CD4-positive, CD25-positive, alpha-beta regulatory T cell (primary cell): ENCODE measurements around the gene ZNF667. TPM values are rescaled to one million over a fixed set of nuclear protein-coding genes. Genes with fewer than 3 reads are reported as not detected.

Source experiments
- ATAC-seq, 2 donors: fragments of 150-1000 bp; cut with Tn5 transposase; one replicate each; pipeline ENCODE4 v1.10.0; 2021; ENCODE audit warnings: low read depth in 2 of 2, moderate number of reproducible peaks in 2 of 2, moderate library complexity in 1 of 2
- DNase-seq, 3 donors: peaks; one replicate each; pipeline versions ENCODE4 v3.0.0 to v3.0.0-alpha.2; 2012 to 2022; ENCODE audit warnings: mixed read lengths in 1 of 3
- H3K27ac ChIP-seq: one replicate; pipeline ENCODE4 v1.7.0; 2013; ENCODE audit warnings: mild to moderate bottlenecking, low read length; ENCODE audit not compliant: insufficient read depth, poor library complexity, severe bottlenecking
- H3K27me3 ChIP-seq: one replicate; pipeline ENCODE4 v1.7.0; 2013; ENCODE audit warnings: low read length; ENCODE audit not compliant: control insufficient read depth, insufficient read depth
- H3K36me3 ChIP-seq: one replicate; pipeline ENCODE4 v1.7.0; 2013; ENCODE audit warnings: mild to moderate bottlenecking, low read length, moderate library complexity; ENCODE audit not compliant: control insufficient read depth, insufficient read depth
- H3K4me1 ChIP-seq: 2 replicates; pipeline ENCODE4 v1.7.0; 2013; ENCODE audit warnings: mild to moderate bottlenecking, low read length; ENCODE audit not compliant: insufficient read depth, control insufficient read depth, poor library complexity, severe bottlenecking
- H3K4me3 ChIP-seq: one replicate; pipeline ENCODE4 v1.7.0; 2013; ENCODE audit warnings: low read depth, mild to moderate bottlenecking, low read length, moderate library complexity
- H3K9me3 ChIP-seq, 2 experiments: 1 replicate in 1 of 2; 2 replicates in 1 of 2; pipeline ENCODE4 v1.7.0; 2013; ENCODE audit warnings: low read length in 2 of 2, mild to moderate bottlenecking in 1 of 2, moderate library complexity in 1 of 2; ENCODE audit not compliant: control insufficient read depth in 2 of 2
- H3K27ac Mint-ChIP-seq, 3 donors: one replicate each; pipeline ENCODE4 v1.8.0; 2020 to 2022; ENCODE audit warnings: mild to moderate bottlenecking in 3 of 3, mixed read lengths in 3 of 3, moderate library complexity in 2 of 3
- H3K27me3 Mint-ChIP-seq: one replicate; pipeline ENCODE4 v1.8.0; 2022; ENCODE audit warnings: mild to moderate bottlenecking, mixed read lengths
- H3K36me3 Mint-ChIP-seq: one replicate; pipeline ENCODE4 v1.8.0; 2020; ENCODE audit warnings: mixed read lengths
- H3K4me1 Mint-ChIP-seq, 4 donors: one replicate each; pipeline ENCODE4 v1.8.0; 2020 to 2022; ENCODE audit warnings: mixed read lengths in 4 of 4, mild to moderate bottlenecking in 1 of 4
- H3K4me3 Mint-ChIP-seq, 4 donors: one replicate each; pipeline ENCODE4 v1.8.0; 2020 to 2022; ENCODE audit warnings: mild to moderate bottlenecking in 4 of 4, mixed read lengths in 4 of 4, moderate library complexity in 3 of 4
- H3K9me3 Mint-ChIP-seq, 7 donors: one replicate each; pipeline ENCODE4 v1.8.0; 2020 to 2022; ENCODE audit warnings: mixed read lengths in 7 of 7, mild to moderate bottlenecking in 3 of 7, moderate library complexity in 2 of 7
- polyA plus RNA-seq, 4 donors: library from polyadenylated mRNA; unstranded; fragments of 300-500 nt; fragmentation: Illumina TruSeq; gene quantifications; one replicate each; pipeline ENCODE4 v1.2.3, GENCODE V29; 2021
- total RNA-seq: library from RNA; stranded (reverse); gene quantifications from one replicate; pipeline ENCODE4 v1.2.3, GENCODE V29; 2022

The ZNF667 gene
- total and polyA plus RNA-seq, 5 donors from 2014 or later = 0.14 to 2.5 (median 0.86) TPM

DNA sequence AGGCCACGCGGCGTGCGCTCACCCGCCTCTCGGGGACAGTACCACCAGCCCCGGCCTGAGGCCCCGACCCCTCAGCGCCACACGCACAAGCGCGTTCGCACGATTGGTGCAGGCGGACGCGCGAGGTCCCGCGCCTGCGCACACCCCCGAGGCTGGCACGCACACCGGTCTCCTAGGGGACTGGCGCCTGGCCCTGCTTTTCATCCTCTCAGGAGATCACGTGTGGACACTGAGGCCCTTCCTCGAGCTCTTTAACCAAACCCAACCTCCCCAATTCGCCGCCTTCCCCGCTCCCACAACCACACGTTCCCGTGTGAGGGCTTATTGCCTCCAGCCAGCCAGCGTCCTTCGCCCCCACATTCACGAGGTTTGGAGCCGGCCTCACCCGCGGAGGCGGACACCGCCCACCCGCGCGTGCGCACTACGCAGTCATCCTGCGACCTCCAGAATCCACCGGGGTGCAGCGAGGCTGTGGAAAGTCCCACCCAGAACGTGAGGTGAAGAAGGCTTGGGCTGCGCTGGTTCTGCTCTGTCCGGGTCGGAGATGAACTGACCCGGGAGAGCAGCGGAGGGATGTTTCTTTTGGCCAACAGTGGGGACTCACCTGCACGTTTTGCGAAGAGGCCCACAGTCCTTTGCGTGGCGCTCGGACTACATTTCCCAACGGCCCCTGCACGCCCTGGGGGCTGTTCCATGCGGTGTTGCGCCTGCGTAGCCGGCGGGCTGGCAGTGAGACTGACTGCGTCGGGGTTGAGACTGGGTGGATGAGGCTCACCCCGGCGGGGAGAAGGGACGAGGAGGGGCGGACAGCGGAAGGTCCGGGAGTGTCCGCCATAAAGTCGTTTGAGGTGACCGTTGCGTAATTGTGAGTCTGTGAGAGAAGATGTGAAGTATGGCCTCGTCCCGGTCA is 539 bp upstream of the ZNF667 start:
- Histone ChIP-seq H3K27ac (peak overlapping the region; percentile 64), H3K9me3 (peaks cover 41 to 72% of the 10 kb centered on the region in 2 experiments), H3K4me3 (no peak overlapping the region), H3K27me3 (no peaks in the 10 kb centered on the region), H3K4me1 (peaks cover 3% of the 10 kb centered on the region), H3K36me3 (no peaks in the 10 kb centered on the region)
- ATAC-seq = peak; percentile 71 to 75
- Mint-ChIP-seq H3K36me3 (peaks cover 12% of the 10 kb centered on the region), H3K9me3 (peaks cover 4 to 68% (median 26%) of the 10 kb centered on the region in 7 donors), H3K4me3 (peak overlapping the region in 3 of 4 donors; percentile 67 to 89 (median 89)), H3K27ac (peak overlapping the region in 2 of 3 donors; percentile 60 to 92), H3K27me3 (peaks cover 5% of the 10 kb centered on the region), H3K4me1 (peaks cover 4 to 20% (median 5%) of the 10 kb centered on the region in 4 donors)
- peak; percentile 19 to 64 (median 39) for DNase-seq

DNA sequence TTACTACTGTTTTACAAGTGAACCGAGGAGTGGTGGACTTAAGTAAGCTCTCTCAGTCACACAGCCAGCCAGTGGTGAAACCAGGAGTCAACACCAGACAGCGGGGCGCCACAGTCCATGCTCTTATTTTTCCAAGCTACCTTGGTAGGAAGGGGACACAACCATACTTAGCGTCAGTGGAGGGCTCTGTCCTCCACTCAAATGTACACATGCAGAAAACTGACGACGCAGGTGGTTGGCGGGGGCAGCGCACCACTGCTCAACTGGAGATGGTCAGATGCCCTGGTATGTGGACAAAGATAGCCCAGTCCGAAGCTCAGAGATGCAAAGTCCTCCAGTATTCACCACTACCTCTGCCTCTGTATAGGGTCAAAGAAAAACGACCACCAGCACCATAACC is 1.1 kb downstream of the ZNF667 start:
- H3K27ac ChIP-seq = no peak overlapping the region
- H3K4me3 Mint-ChIP-seq = no peak overlapping the region
- H3K27ac Mint-ChIP-seq = no peak overlapping the region
- H3K36me3 Mint-ChIP-seq = peaks cover 12% of the 10 kb centered on the region
- no peak for ATAC-seq
- DNase-seq = no peak
- no peaks in the 10 kb centered on the region for H3K36me3 ChIP-seq
- H3K9me3 ChIP-seq = peaks cover 32 to 78% of the 10 kb centered on the region in 2 experiments
- H3K9me3 Mint-ChIP-seq = peaks cover 5 to 73% (median 31%) of the 10 kb centered on the region in 7 donors
- H3K4me1 Mint-ChIP-seq = peaks cover 4 to 20% (median 5%) of the 10 kb centered on the region in 4 donors
- H3K27me3 ChIP-seq = no peaks in the 10 kb centered on the region
- no peak overlapping the region for H3K4me3 ChIP-seq
- H3K4me1 ChIP-seq = peaks cover 3% of the 10 kb centered on the region
- peaks cover 5% of the 10 kb centered on the region for H3K27me3 Mint-ChIP-seq

DNA sequence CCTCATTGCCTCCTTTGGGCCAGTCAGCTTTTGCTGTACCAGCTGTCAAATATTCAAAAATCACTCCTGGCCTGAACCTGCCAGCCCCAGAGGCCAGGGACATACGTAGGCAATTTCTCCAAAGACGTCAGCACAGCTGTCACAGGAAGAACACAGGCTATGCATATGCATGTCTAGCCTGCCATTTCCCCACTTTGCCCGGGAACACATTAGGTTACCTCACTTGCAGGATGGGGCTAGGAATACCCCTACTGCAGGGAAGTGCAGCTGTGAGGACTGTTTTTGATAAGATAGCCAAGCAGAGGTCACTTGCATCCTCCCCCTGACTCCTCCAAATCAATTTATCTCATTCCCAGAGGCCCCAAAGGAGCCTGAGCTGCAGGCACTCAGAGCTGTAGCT is 2.8 kb downstream of the ZNF667 start:
- H3K36me3 Mint-ChIP-seq = peaks cover 12% of the 10 kb centered on the region
- peaks cover 6 to 72% (median 25%) of the 10 kb centered on the region in 7 donors for H3K9me3 Mint-ChIP-seq
- H3K27me3 Mint-ChIP-seq = peaks cover 5% of the 10 kb centered on the region
- H3K4me1 Mint-ChIP-seq = peaks cover 4 to 20% (median 5%) of the 10 kb centered on the region in 4 donors
- no peak overlapping the region for H3K27ac Mint-ChIP-seq
- Histone ChIP-seq H3K9me3 (peaks cover 27 to 81% of the 10 kb centered on the region in 2 experiments), H3K4me1 (peaks cover 3% of the 10 kb centered on the region), H3K4me3 (no peak overlapping the region), H3K27me3 (no peaks in the 10 kb centered on the region), H3K27ac (no peak overlapping the region), H3K36me3 (no peaks in the 10 kb centered on the region)
- no peak overlapping the region for H3K4me3 Mint-ChIP-seq
- no peak for ATAC-seq
- no peak for DNase-seq

DNA sequence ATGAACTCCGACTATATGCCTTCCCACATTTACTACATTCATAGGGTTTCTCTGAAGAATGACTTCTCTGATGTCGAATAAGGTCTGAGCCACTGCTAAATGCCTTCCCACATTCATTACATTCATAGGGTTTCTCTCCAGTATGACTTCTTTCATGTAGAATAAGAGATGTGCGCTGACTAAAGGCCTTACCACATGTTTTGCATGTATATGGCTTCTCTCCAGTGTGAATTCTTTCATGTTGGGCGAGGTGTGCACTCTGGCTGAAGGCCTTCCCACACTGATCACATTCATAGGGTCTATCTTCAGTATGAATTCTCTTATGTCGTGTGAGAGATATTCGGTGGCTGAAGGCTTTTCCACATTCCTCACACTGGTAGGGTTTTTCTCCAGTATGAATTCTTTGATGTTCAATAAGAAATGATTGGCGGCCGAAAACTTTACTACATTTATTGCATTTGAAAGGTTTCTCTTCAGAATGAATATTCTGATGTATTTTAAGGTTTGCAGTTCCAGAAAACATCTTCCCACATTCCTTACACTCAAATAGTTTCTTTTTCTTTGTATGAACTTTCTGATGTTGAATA is 35.8 kb downstream of the ZNF667 start:
- Histone ChIP-seq H3K27ac (no peak overlapping the region), H3K4me3 (no peak overlapping the region), H3K27me3 (no peaks in the 10 kb centered on the region), H3K9me3 (peaks cover 59 to 81% of the 10 kb centered on the region in 2 experiments), H3K36me3 (no peaks in the 10 kb centered on the region), H3K4me1 (no peaks in the 10 kb centered on the region)
- no peak overlapping the region for H3K4me3 Mint-ChIP-seq
- DNase-seq (no peak), ATAC-seq (no peak)
- H3K36me3 Mint-ChIP-seq = no peaks in the 10 kb centered on the region
- peaks cover 0 to 4% (median 0%) of the 10 kb centered on the region in 4 donors for H3K4me1 Mint-ChIP-seq
- H3K27me3 Mint-ChIP-seq = no peaks in the 10 kb centered on the region
- H3K27ac Mint-ChIP-seq = no peak overlapping the region
- H3K9me3 Mint-ChIP-seq = peaks cover 0 to 63% (median 26%) of the 10 kb centered on the region in 7 donors

DNA sequence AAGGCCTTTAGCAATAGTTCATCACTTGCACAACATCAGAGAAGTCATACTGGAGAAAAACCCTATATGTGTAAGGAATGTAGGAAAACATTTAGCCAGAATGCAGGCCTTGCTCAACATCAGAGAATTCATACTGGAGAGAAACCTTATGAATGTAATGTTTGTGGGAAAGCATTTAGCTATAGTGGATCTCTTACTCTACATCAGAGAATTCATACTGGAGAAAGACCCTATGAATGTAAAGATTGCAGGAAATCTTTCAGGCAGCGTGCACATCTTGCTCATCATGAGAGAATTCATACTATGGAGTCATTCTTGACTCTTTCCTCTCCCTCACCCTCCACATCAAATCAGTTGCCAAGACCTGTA is 53.2 kb downstream of the ZNF667 start:
- Histone ChIP-seq H3K4me1 (no peaks in the 10 kb centered on the region), H3K27ac (no peak overlapping the region), H3K4me3 (no peak overlapping the region), H3K36me3 (peaks cover 34% of the 10 kb centered on the region), H3K27me3 (no peaks in the 10 kb centered on the region), H3K9me3 (peaks cover 94 to 99% of the 10 kb centered on the region in 2 experiments)
- Mint-ChIP-seq H3K27me3 (no peaks in the 10 kb centered on the region), H3K36me3 (peaks cover 33% of the 10 kb centered on the region), H3K27ac (no peak overlapping the region), H3K9me3 (peaks cover 0 to 85% (median 37%) of the 10 kb centered on the region in 7 donors), H3K4me1 (no peaks in the 10 kb centered on the region), H3K4me3 (no peak overlapping the region)
- DNase-seq (no peak), ATAC-seq (no peak)

DNA sequence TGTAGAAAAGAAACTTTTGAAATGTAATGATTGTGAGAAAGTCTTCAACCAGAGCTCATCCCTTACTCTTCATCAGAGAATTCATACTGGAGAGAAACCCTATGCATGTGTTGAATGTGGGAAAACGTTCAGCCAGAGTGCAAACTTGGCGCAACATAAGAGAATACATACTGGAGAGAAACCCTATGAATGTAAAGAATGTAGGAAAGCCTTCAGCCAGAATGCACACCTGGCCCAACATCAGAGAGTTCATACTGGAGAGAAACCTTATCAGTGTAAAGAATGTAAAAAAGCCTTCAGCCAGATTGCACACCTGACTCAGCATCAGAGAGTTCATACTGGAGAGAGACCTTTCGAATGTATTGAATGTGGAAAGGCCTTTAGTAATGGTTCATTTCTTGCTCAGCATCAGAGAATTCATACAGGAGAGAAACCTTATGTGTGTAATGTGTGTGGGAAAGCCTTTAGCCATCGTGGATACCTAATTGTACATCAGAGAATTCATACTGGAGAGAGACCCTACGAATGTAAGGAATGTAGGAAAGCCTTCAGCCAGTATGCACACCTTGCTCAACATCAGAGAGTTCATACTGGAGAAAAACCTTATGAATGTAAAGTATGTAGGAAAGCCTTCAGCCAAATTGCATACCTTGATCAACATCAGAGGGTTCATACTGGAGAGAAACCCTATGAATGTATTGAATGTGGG is 53.7 kb downstream of the ZNF667 start:
- Histone ChIP-seq H3K4me1 (no peaks in the 10 kb centered on the region), H3K4me3 (no peak overlapping the region), H3K27ac (no peak overlapping the region), H3K36me3 (peaks cover 34% of the 10 kb centered on the region), H3K27me3 (no peaks in the 10 kb centered on the region), H3K9me3 (peaks cover 94 to 99% of the 10 kb centered on the region in 2 experiments)
- Mint-ChIP-seq H3K4me3 (no peak overlapping the region), H3K27me3 (no peaks in the 10 kb centered on the region), H3K9me3 (peaks cover 0 to 89% (median 41%) of the 10 kb centered on the region in 7 donors), H3K4me1 (no peaks in the 10 kb centered on the region), H3K27ac (no peak overlapping the region), H3K36me3 (peaks cover 38% of the 10 kb centered on the region)
- DNase-seq (no peak), ATAC-seq (no peak)

DNA sequence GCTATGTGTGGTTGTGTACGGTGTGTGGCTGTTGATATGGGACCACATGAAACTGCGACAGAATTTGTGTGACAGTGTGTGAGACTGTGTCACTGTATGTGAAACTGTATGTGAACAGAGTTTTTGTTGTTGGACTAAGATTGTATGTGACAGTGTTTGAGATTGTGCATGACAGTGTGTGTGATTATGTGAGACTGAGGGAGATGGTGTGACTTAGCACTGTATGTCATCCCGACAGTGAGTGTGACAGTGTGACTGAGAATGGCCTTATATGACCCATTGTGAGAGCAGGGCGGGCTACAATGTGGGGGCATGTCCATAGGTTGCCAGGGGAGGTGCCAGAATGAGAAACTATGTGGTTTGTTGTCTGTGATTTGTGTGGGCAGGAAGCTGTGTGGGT is 72.1 kb downstream of the ZNF667 start:
- Histone ChIP-seq H3K9me3 (peaks cover 46 to 62% of the 10 kb centered on the region in 2 experiments), H3K36me3 (peaks cover 34% of the 10 kb centered on the region), H3K27ac (no peak overlapping the region), H3K4me1 (peaks cover 8% of the 10 kb centered on the region), H3K4me3 (peak overlapping the region; percentile 91), H3K27me3 (no peaks in the 10 kb centered on the region)
- DNase-seq (no peak), ATAC-seq (no peak)
- peak overlapping the region in 2 of 3 donors; percentile 37 to 84 for H3K27ac Mint-ChIP-seq
- peaks cover 56% of the 10 kb centered on the region for H3K36me3 Mint-ChIP-seq
- H3K27me3 Mint-ChIP-seq = no peaks in the 10 kb centered on the region
- H3K4me3 Mint-ChIP-seq = peak overlapping the region; percentile 86 to 100 (median 98)
- peaks cover 19 to 38% (median 28%) of the 10 kb centered on the region in 4 donors for H3K4me1 Mint-ChIP-seq
- peaks cover 10 to 55% (median 48%) of the 10 kb centered on the region in 7 donors for H3K9me3 Mint-ChIP-seq
